ENCODE measurements around the gene CTNNA1.

CTNNA1 gene

GRCh38 chr5:138708791-138709190 lies 44.4 kb upstream of the CTNNA1 start:
- H3K4me3 ChIP-seq (ENCODE audit: low read depth, low read length) = no peak overlapping the region
- DNase-seq = no peak

GRCh38 chr5:138709202-138709601 lies 44.0 kb upstream of the CTNNA1 start:
- Histone ChIP-seq H3K4me3 (ENCODE audit: low read depth, low read length) (no peak overlapping the region), H3K4me1 (peaks cover 10% of the 10 kb centered on the region), H3K36me3 (no peaks in the 10 kb centered on the region), H3K9me3 (no peaks in the 10 kb centered on the region), H3K27me3 (no peaks in the 10 kb centered on the region)
- TF ChIP-seq, protein P1, sequence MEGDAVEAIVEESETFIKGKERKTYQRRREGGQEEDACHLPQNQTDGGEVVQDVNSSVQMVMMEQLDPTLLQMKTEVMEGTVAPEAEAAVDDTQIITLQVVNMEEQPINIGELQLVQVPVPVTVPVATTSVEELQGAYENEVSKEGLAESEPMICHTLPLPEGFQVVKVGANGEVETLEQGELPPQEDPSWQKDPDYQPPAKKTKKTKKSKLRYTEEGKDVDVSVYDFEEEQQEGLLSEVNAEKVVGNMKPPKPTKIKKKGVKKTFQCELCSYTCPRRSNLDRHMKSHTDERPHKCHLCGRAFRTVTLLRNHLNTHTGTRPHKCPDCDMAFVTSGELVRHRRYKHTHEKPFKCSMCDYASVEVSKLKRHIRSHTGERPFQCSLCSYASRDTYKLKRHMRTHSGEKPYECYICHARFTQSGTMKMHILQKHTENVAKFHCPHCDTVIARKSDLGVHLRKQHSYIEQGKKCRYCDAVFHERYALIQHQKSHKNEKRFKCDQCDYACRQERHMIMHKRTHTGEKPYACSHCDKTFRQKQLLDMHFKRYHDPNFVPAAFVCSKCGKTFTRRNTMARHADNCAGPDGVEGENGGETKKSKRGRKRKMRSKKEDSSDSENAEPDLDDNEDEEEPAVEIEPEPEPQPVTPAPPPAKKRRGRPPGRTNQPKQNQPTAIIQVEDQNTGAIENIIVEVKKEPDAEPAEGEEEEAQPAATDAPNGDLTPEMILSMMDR (IDR thresholded peaks at IDR 0.05; ENCODE audit: low read depth, low read length) = no peak
- DNase-seq = no peak

More at GRCh38 chr5:138708791-138709190, 44.4 kb upstream of the CTNNA1 start:
- H3K4me1 ChIP-seq = peaks cover 10% of the 10 kb centered on the region
- no peaks in the 10 kb centered on the region for H3K36me3 ChIP-seq
- no peaks in the 10 kb centered on the region for H3K9me3 ChIP-seq
- H3K27me3 ChIP-seq = no peaks in the 10 kb centered on the region
- TF ChIP-seq, protein P1 (IDR thresholded peaks at IDR 0.05; ENCODE audit: low read depth, low read length) = no peak

DNA sequence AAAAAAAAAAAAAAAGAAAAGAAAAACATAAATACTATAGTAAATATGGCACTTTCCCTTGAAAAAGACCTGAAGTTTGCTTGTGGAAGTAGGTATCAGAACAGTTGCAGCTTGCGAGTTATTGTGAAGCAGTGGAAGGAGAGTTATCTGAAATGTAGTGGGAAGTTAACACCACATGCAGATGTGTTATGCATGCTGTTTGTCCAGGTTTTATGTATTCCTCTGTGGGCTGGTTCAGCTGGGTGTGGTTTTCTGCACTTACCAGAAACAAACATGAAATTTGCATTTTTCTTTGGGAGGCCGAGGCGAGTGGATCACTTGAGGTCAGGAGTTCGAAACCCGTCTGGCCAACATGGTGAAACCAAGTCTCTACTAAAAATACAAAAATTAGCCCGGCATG lies 42.1 kb upstream of the CTNNA1 start:
- H3K27me3 ChIP-seq = no peaks in the 10 kb centered on the region
- H3K36me3 ChIP-seq = no peaks in the 10 kb centered on the region
- H3K4me1 ChIP-seq = no peaks in the 10 kb centered on the region; the same call in 1 of the 2 replicates
- TF ChIP-seq, protein P1 (IDR thresholded peaks at IDR 0.05; ENCODE audit: low read depth, low read length) = no peak
- H3K9me3 ChIP-seq = no peaks in the 10 kb centered on the region
- no peak overlapping the region for H3K4me3 ChIP-seq (ENCODE audit: low read depth, low read length)
- DNase-seq = no peak

DNA sequence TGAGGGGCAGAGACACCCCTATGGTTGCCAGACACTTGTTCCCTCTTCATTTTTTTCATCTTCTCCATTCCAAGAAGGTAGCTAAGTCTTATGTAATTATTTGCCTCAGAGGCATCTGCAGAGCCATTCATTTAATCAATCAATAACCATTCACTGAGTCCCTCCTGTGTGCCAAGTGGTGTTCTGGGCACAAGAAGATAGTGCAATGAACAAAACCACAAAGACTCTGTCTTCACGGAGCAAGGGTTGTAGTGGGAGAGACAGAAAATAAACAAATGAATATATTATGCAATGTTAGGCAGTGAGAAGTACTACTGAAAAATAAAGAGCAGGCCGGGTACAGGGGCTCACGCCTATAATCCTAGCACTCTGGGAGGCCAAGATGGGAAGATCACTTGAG lies 41.4 kb upstream of the CTNNA1 start:
- H3K36me3 ChIP-seq = no peaks in the 10 kb centered on the region
- H3K4me1 ChIP-seq = no peaks in the 10 kb centered on the region; the same call in 1 of the 2 replicates
- H3K9me3 ChIP-seq = no peaks in the 10 kb centered on the region
- TF ChIP-seq, protein P1 (IDR thresholded peaks at IDR 0.05; ENCODE audit: low read depth, low read length) = no peak
- DNase-seq = no peak
- no peak overlapping the region for H3K4me3 ChIP-seq (ENCODE audit: low read depth, low read length)
- no peaks in the 10 kb centered on the region for H3K27me3 ChIP-seq

DNA sequence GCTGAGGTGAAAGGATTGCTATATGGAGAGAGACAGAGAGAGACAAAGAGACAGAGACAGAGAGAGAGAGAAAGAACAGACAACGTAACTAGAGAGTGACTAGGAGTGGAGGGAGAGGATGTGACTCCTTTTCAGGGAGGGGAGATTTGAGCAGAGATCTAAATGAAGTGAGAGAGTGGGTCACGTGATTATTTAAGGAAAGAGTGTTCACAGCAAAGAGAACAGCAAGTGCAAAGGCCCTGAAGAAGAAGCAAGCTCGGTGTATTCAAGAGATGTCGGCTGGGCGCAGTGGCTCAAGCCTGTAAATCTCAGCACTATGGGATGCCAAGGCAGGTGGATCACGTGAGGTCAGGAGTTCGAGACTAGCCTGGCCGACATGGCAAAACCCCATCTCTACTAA lies 40.9 kb upstream of the CTNNA1 start:
- DNase-seq = no peak
- Histone ChIP-seq H3K27me3 (no peaks in the 10 kb centered on the region), H3K4me1 (no peaks in the 10 kb centered on the region), H3K36me3 (no peaks in the 10 kb centered on the region), H3K4me3 (ENCODE audit: low read depth, low read length) (no peak overlapping the region), H3K9me3 (no peaks in the 10 kb centered on the region)
- TF ChIP-seq, protein P1 (IDR thresholded peaks at IDR 0.05; ENCODE audit: low read depth, low read length) = no peak

DNA sequence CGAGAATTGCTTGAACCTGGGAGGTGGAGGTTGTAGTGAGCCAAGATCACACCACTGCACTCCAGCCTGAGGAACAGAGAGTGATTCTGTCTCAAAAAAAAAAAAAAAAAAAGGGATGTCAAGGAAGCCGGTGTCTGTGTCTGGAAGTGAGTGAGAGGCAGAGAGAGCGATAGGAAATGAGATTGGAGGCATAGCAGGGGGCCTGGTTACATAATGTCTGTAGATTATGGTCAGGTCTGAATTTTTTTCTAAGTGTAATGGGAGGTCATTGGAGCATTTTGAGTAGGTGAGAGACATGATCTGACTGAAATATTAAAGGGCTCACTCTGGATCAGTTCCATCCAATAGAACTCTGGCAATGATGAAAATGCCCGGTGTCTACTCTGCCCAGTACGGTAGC lies 40.4 kb upstream of the CTNNA1 start:
- no peaks in the 10 kb centered on the region for H3K36me3 ChIP-seq
- DNase-seq = no peak
- H3K27me3 ChIP-seq = no peaks in the 10 kb centered on the region
- no peaks in the 10 kb centered on the region for H3K4me1 ChIP-seq
- TF ChIP-seq, protein P1 (IDR thresholded peaks at IDR 0.05; ENCODE audit: low read depth, low read length) = no peak
- no peak overlapping the region for H3K4me3 ChIP-seq (ENCODE audit: low read depth, low read length)
- no peaks in the 10 kb centered on the region for H3K9me3 ChIP-seq

Data from BE2C (cell line).